WTC11 (cell line): ENCODE results near the gene GFPT1. TPM values are rescaled to one million over a fixed set of nuclear protein-coding genes. Genes with fewer than 3 reads are reported as not detected.
A peak's percentile ranks its signal among the peaks of the same experiment; 100 is the strongest.

Experiments
- ATAC-seq: fragments of 200-7000 bp; cut with Tn5 transposase; 2 replicates; pipeline ENCODE4 v1.10.0; 2021; ENCODE audit warnings: mild to moderate bottlenecking, moderate library complexity
- CTCF ChIA-PET: fragments of 300-600 bp; sonication (Branson Sonifier 250); formaldehyde crosslinking; loops from one replicate; lab custom pipeline; 2021; ENCODE audit warnings: antibody characterized with exemption; lab: Charles Lee
- POLR2A ChIA-PET: fragments of 350-600 bp; sonication (Branson Sonifier 250); formaldehyde crosslinking; loops from one replicate; lab custom pipeline; 2021; ENCODE audit warnings: antibody characterized with exemption; lab: Charles Lee
- DNase-seq: peaks from one replicate; pipeline ENCODE4 v3.0.0; 2021; ENCODE audit warnings: low spot score
- H3K27ac Mint-ChIP-seq: 2 replicates; pipeline ENCODE4 v1.8.0; 2021; ENCODE audit warnings: mixed read lengths
- H3K27me3 Mint-ChIP-seq: 2 replicates; pipeline ENCODE4 v1.8.0; 2021; ENCODE audit warnings: low read depth, mild to moderate bottlenecking, moderate library complexity, mixed read lengths
- H3K36me3 Mint-ChIP-seq: 2 replicates; pipeline ENCODE4 v1.8.0; 2021; ENCODE audit warnings: mixed read lengths
- H3K4me1 Mint-ChIP-seq: 2 replicates; pipeline ENCODE4 v1.8.0; 2022; ENCODE audit warnings: mixed read lengths
- H3K4me3 Mint-ChIP-seq: 2 replicates; pipeline ENCODE4 v1.8.0; 2021; ENCODE audit warnings: mild to moderate bottlenecking, moderate library complexity, mixed read lengths
- H3K9me3 Mint-ChIP-seq: 2 replicates; pipeline ENCODE4 v1.8.0; 2021; ENCODE audit warnings: mixed read lengths
- AR ChIP-seq: fragments of 250-450 bp; sonication (Bioruptor Pico); IDR thresholded peaks from 2 replicates; pipeline ENCODE4 v1.9.0; 2021; ENCODE audit warnings: mild to moderate bottlenecking
- GTF2I ChIP-seq: fragments of 250-450 bp; sonication (Bioruptor Pico); conservative IDR thresholded peaks from 2 replicates; pipeline ENCODE4 v1.4.0; 2021; ENCODE audit warnings: mild to moderate bottlenecking
- MXD4 ChIP-seq: fragments of 250-450 bp; sonication (Bioruptor Pico); IDR thresholded peaks from 2 replicates; pipeline ENCODE4 v1.8.0; 2021; ENCODE audit warnings: mild to moderate bottlenecking, moderate library complexity, borderline replicate concordance
- NFATC4 ChIP-seq: fragments of 250-450 bp; sonication (Bioruptor Pico); IDR thresholded peaks from 2 replicates; pipeline ENCODE4 v1.9.0; 2021; ENCODE audit warnings: mild to moderate bottlenecking
- NFE2L1 ChIP-seq: sonication (generic); formaldehyde crosslinking; IDR thresholded peaks from 2 replicates; pipeline ENCODE4 v1.8.1; 2023; ENCODE audit warnings: missing genetic modification reagents
- NR3C1 ChIP-seq: sonication (generic); formaldehyde crosslinking; conservative IDR thresholded peaks from 2 replicates; pipeline ENCODE4 v1.8.1; 2023; ENCODE audit warnings: low read depth, mild to moderate bottlenecking, missing genetic modification reagents
- OVOL2 ChIP-seq: fragments of 250-450 bp; sonication (Bioruptor Pico); IDR thresholded peaks from 2 replicates; pipeline ENCODE4 v1.9.0; 2021; ENCODE audit warnings: mild to moderate bottlenecking, borderline replicate concordance
- SP1 ChIP-seq: sonication (generic); formaldehyde crosslinking; conservative IDR thresholded peaks from 2 replicates; pipeline ENCODE4 v1.8.1; 2022; ENCODE audit warnings: missing genetic modification reagents
- USF2 ChIP-seq: sonication (generic); formaldehyde crosslinking; IDR thresholded peaks from 2 replicates; pipeline ENCODE4 v1.8.1; 2023; ENCODE audit warnings: mild to moderate bottlenecking, missing genetic modification reagents, moderate library complexity
- ZNF121 ChIP-seq: sonication (generic); formaldehyde crosslinking; IDR thresholded peaks from 2 replicates; pipeline ENCODE4 v1.8.0; 2023; ENCODE audit warnings: missing genetic modification reagents
- ZNF317 ChIP-seq: sonication (generic); formaldehyde crosslinking; IDR thresholded peaks from 2 replicates; pipeline ENCODE4 v1.8.1; 2023; ENCODE audit warnings: low read depth, mild to moderate bottlenecking, moderate library complexity, missing genetic modification reagents, borderline replicate concordance
- ZNF425 ChIP-seq: fragments of 250-450 bp; sonication (Bioruptor Pico); conservative IDR thresholded peaks from 2 replicates; pipeline ENCODE4 v1.9.0; 2021; ENCODE audit warnings: mild to moderate bottlenecking
- ZNF671 ChIP-seq: fragments of 250-450 bp; sonication (Bioruptor Pico); IDR thresholded peaks from 2 replicates; pipeline ENCODE4 v1.8.0; 2021; ENCODE audit warnings: mild to moderate bottlenecking
- total RNA-seq: library from RNA; stranded (reverse); gene quantifications from 3 replicates; pipeline ENCODE4 v1.2.3, GENCODE V29; 2021
- TF ChIP-seq, protein P1 (sequence below): sonication (generic); formaldehyde crosslinking; IDR thresholded peaks from 2 replicates; pipeline ENCODE4 v1.8.1; 2023; ENCODE audit warnings: mild to moderate bottlenecking, missing genetic modification reagents, borderline replicate concordance
- TF ChIP-seq, protein P2 (sequence below): sonication (generic); formaldehyde crosslinking; IDR thresholded peaks from 2 replicates; pipeline ENCODE4 v1.8.0; 2023; ENCODE audit warnings: missing genetic modification reagents

GFPT1 gene
- total RNA-seq, 1 experiment from 2014 or later, result 65.5 TPM

DNA sequence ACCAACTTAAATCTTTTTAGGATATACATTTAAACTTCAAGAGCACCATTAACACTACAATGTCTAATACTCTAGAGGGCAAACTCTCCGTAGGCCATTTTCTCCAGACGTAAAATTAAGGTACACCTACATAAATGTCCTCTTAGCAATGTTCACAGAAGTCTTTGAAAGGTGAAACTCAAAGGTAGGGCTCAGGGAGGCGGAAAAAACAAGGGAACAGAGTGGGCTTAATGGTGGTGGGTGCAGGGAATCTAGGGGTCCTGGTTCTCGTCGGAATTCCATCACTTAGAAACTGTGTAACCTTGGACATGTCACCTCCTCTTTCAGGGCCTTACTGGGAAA, 49.5 kb upstream of the GFPT1 start:
- ATAC-seq, result no peak
- no peak for DNase-seq
- Mint-ChIP-seq H3K9me3 (peaks cover 13% of the 10 kb centered on the region), H3K4me3 (peak overlapping the region; percentile 93), H3K27me3 (no peaks in the 10 kb centered on the region; the same call in 1 of the 2 replicates), H3K27ac (peak overlapping the region; percentile 87), H3K36me3 (peaks cover 6% of the 10 kb centered on the region; the same call in 1 of the 2 replicates)
- CTCF ChIA-PET, result interaction anchor here (0.6 to 2.3 kb wide), 19 partner anchors 12 to 970 kb away, joined by 3 to 17 read pairs (median 5); partner anchors contain the start of genes AAK1, APLF and FBXO48
- TF ChIP-seq NFATC4 (CRISPR knock-in tag) (no peak), NFE2L1 (CRISPR knock-in tag) (no peak), ZNF671 (no peak), ZNF317 (CRISPR knock-in tag) (no peak), NR3C1 (CRISPR knock-in tag) (no peak), GTF2I (no peak)
- TF ChIP-seq, protein P1, sequence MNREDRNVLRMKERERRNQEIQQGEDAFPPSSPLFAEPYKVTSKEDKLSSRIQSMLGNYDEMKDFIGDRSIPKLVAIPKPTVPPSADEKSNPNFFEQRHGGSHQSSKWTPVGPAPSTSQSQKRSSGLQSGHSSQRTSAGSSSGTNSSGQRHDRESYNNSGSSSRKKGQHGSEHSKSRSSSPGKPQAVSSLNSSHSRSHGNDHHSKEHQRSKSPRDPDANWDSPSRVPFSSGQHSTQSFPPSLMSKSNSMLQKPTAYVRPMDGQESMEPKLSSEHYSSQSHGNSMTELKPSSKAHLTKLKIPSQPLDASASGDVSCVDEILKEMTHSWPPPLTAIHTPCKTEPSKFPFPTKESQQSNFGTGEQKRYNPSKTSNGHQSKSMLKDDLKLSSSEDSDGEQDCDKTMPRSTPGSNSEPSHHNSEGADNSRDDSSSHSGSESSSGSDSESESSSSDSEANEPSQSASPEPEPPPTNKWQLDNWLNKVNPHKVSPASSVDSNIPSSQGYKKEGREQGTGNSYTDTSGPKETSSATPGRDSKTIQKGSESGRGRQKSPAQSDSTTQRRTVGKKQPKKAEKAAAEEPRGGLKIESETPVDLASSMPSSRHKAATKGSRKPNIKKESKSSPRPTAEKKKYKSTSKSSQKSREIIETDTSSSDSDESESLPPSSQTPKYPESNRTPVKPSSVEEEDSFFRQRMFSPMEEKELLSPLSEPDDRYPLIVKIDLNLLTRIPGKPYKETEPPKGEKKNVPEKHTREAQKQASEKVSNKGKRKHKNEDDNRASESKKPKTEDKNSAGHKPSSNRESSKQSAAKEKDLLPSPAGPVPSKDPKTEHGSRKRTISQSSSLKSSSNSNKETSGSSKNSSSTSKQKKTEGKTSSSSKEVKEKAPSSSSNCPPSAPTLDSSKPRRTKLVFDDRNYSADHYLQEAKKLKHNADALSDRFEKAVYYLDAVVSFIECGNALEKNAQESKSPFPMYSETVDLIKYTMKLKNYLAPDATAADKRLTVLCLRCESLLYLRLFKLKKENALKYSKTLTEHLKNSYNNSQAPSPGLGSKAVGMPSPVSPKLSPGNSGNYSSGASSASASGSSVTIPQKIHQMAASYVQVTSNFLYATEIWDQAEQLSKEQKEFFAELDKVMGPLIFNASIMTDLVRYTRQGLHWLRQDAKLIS, result no peak
- TF ChIP-seq, protein P2, sequence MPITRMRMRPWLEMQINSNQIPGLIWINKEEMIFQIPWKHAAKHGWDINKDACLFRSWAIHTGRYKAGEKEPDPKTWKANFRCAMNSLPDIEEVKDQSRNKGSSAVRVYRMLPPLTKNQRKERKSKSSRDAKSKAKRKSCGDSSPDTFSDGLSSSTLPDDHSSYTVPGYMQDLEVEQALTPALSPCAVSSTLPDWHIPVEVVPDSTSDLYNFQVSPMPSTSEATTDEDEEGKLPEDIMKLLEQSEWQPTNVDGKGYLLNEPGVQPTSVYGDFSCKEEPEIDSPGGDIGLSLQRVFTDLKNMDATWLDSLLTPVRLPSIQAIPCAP (CRISPR knock-in tag), result no peak
- TF ChIP-seq, all 79 proteins: peak for 0
- POLR2A ChIA-PET, result interaction anchor here (0.9 to 1.4 kb wide), 4 partner anchors 50 to 276 kb away, joined by 3 to 9 read pairs (median 4); partner anchors contain the start of genes AAK1 and GFPT1
- H3K4me1 Mint-ChIP-seq, result peaks cover 29% of the 10 kb centered on the region

GRCh38 chr2:69434753-69435152, 47.7 kb upstream of the GFPT1 start:
- TF ChIP-seq AR (CRISPR knock-in tag), result no peak
- no peak for TF ChIP-seq OVOL2
- Mint-ChIP-seq H3K27ac (0 out of 2 replicates have a peak overlapping the region, but pooled peaks have one; percentile 42), H3K9me3 (peaks cover 10% of the 10 kb centered on the region), H3K36me3 (peaks cover 9% of the 10 kb centered on the region), H3K4me3 (no peak overlapping the region), H3K27me3 (no peaks in the 10 kb centered on the region; the same call in 1 of the 2 replicates), H3K4me1 (peaks cover 29% of the 10 kb centered on the region)
- DNase-seq, result no peak
- ChIA-PET POLR2A (no interaction called here), CTCF (no interaction called here)
- ATAC-seq, result no peak

DNA sequence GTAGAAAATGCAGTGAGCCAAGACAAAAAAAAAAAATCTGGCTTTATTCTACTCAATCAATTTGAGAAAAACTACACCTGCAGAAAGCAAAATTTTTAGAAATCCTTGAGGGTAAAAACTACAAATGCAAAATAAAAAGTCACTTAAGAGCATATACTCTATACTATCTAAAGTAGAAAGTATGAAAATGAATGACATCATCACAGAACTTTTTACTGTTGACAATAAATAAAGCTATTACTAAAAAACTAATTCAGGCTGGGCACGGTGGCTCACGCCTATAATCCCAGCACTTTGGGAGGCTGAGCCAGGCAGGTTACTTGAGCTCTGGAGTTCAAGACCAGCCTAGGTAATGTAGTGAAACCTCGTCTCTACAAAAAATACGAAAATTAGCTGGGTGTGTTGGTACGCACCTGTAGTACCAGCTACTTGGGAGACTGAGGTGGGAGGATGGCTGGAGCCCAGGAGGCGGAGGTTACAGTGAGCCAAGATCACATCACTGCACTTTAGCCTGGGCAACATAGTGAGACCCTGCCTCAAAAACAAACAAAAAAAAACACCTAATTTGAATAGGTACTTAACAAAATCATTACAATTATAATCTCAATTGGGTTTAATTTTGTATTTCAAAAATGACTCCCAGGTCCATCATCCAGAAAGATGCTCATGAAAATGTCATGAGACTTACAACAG, 42.6 kb upstream of the GFPT1 start:
- no peak overlapping the region for H3K27ac Mint-ChIP-seq
- ChIA-PET CTCF (interaction anchor here (1.5 kb wide), 1 partner anchor 54 kb away, joined by 5 read pairs; no protein-coding TSS in a partner anchor), POLR2A (no interaction called here)
- peaks cover 2% of the 10 kb centered on the region for H3K4me1 Mint-ChIP-seq
- no peak for TF ChIP-seq SP1 (CRISPR knock-in tag)
- TF ChIP-seq USF2 (CRISPR knock-in tag), result no peak
- no peak for TF ChIP-seq ZNF425 (CRISPR knock-in tag)
- no peak for TF ChIP-seq MXD4 (CRISPR knock-in tag)
- peak; percentile 59; the same call in 1 of the 2 replicates for TF ChIP-seq ZNF121 (CRISPR knock-in tag)
- ATAC-seq (no peak), DNase-seq (no peak)
- no peaks in the 10 kb centered on the region for H3K9me3 Mint-ChIP-seq
- H3K27me3 Mint-ChIP-seq, result no peaks in the 10 kb centered on the region
- peaks cover 7% of the 10 kb centered on the region for H3K36me3 Mint-ChIP-seq
- H3K4me3 Mint-ChIP-seq, result no peak overlapping the region
